Naive thymus-derived CD8-positive, alpha-beta T cell (primary cell): ENCODE results near the gene FAM53C. TPM values are rescaled to one million over a fixed set of nuclear protein-coding genes. Genes with fewer than 3 reads are reported as not detected.

Experiments
- ATAC-seq, 2 donors: fragments of 150-1000 bp; cut with Tn5 transposase in 1 of 2; sonication (Bioruptor Pico), chemical (Tn5 transposase) in 1 of 2; 1 replicate in 1 of 2; 2 replicates in 1 of 2; pipeline ENCODE4 v1.10.0; 2021; ENCODE audit warnings: mild to moderate bottlenecking in 2 of 2, moderate library complexity in 2 of 2
- POLR2A ChIA-PET: fragments of 350-600 bp; sonication (Branson Sonifier 250); formaldehyde crosslinking; loops from one replicate; lab custom pipeline; 2021; ENCODE audit warnings: antibody characterized with exemption; lab: Charles Lee
- DNase-seq, 10 donors: peaks; one replicate each; pipeline versions ENCODE4 v3.0.0 to v3.0.0-alpha.2; 2020 to 2022
- H3K27ac Mint-ChIP-seq, 10 donors: one replicate each; pipeline ENCODE4 v1.8.0; 2020 to 2022; ENCODE audit warnings: mild to moderate bottlenecking in 10 of 10, mixed read lengths in 10 of 10, moderate library complexity in 4 of 10, inconsistent platforms in 1 of 10
- H3K27me3 Mint-ChIP-seq, 5 donors: one replicate each; pipeline ENCODE4 v1.8.0; 2021 to 2022; ENCODE audit warnings: mixed read lengths in 5 of 5
- H3K36me3 Mint-ChIP-seq, 3 donors: one replicate each; pipeline ENCODE4 v1.8.0; 2020 to 2022; ENCODE audit warnings: mixed read lengths in 3 of 3, mild to moderate bottlenecking in 2 of 3, inconsistent platforms in 1 of 3
- H3K4me1 Mint-ChIP-seq, 4 donors: one replicate each; pipeline ENCODE4 v1.8.0; 2021 to 2022; ENCODE audit warnings: mixed read lengths in 4 of 4
- H3K4me3 Mint-ChIP-seq, 10 donors: one replicate each; pipeline ENCODE4 v1.8.0; 2020 to 2022; ENCODE audit warnings: mild to moderate bottlenecking in 10 of 10, mixed read lengths in 10 of 10, moderate library complexity in 6 of 10, inconsistent platforms in 1 of 10
- H3K9me3 Mint-ChIP-seq, 9 donors: one replicate each; pipeline ENCODE4 v1.8.0; 2020 to 2022; ENCODE audit warnings: mixed read lengths in 9 of 9, mild to moderate bottlenecking in 3 of 9, inconsistent platforms in 1 of 9, moderate library complexity in 1 of 9
- polyA plus RNA-seq, 3 donors: library from polyadenylated mRNA; unstranded; fragments of 300-500 nt; fragmentation: Illumina TruSeq; gene quantifications; one replicate each; pipeline ENCODE4 v1.2.3, GENCODE V29; 2021
- total RNA-seq, 8 experiments: library from RNA in 2 of 8; stranded (reverse) in 2 of 8; gene quantifications; one replicate each; pipeline ENCODE4 v1.2.3 and lab custom pipeline; 2021 to 2026

The FAM53C gene
- total and polyA plus RNA-seq, 5 experiments from 2014 or later, result 18.6 to 29.6 (median 22.2) TPM

DNA sequence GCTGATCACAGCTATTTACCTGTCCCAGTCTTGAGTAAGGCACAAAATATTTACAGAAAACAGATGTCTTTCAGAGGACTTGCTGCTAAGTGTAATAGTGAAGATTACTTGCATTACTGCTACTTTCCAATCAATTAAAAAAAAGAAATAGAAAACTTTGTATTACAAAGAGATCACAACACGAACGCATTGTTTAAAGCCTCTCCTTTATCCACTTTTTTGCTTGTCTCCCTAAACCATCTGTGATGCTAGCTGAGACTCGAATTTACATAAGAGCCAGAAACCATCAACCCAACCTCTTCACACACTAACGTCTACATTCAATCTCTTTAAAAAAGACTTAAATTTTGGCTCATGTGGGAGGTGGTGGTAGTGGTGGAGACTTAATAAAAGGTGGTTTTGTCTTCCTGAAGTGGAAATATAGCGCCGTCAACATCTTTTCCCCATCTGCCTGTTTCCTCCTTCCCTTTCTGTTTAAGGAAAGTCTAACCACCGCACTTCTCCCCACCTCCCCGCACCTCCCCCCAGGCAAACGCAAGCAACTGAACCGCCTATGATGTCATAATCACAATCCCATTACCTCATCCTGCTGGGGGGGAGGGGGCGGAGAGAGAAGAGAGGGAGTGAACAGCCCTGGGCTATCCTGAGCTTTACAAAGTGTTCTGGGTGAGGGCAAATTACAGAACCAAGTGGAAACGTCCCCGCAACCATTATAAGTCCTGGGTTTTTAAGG lies 948 bp upstream of the FAM53C start:
- peaks cover 24 to 45% (median 44%) of the 10 kb centered on the region in 4 donors for H3K4me1 Mint-ChIP-seq
- DNase-seq, result peak in 3 of 10 donors; percentile 63 to 90 (median 72)
- H3K36me3 Mint-ChIP-seq, result peaks cover 0 to 15% (median 2%) of the 10 kb centered on the region in 3 donors
- POLR2A ChIA-PET, result interaction anchor here (0.7 to 13.9 kb wide), 10 partner anchors 12 to 238 kb away, joined by 3 to 274 read pairs (median 6); partner anchors contain the start of genes CDC23, EGR1, ETF1 and HSPA9
- peak in 1 of 2 donors; percentile 42 for ATAC-seq
- H3K9me3 Mint-ChIP-seq, result no peaks in the 10 kb centered on the region
- H3K27me3 Mint-ChIP-seq, result no peaks in the 10 kb centered on the region
- peak overlapping the region; percentile 89 to 97 (median 90) for H3K4me3 Mint-ChIP-seq
- H3K27ac Mint-ChIP-seq, result peak overlapping the region; percentile 98 to 100 (median 100)

- H3K4me3 Mint-ChIP-seq, result peak overlapping the region; percentile 89 to 97 (median 92)
- H3K27ac Mint-ChIP-seq, result peak overlapping the region; percentile 87 to 99 (median 94)
- POLR2A ChIA-PET, result interaction anchor here (0.6 to 13.9 kb wide), 13 partner anchors 11 to 585 kb away, joined by 3 to 274 read pairs (median 4); partner anchors contain the start of genes CDC23, EGR1, ETF1 and HNRNPA0
- no peaks in the 10 kb centered on the region for H3K9me3 Mint-ChIP-seq
- peaks cover 22 to 44% (median 41%) of the 10 kb centered on the region in 4 donors for H3K4me1 Mint-ChIP-seq
- ATAC-seq (peak; percentile 1 to 5), DNase-seq (peak in 2 of 10 donors; percentile 16 to 24)
- H3K27me3 Mint-ChIP-seq, result no peaks in the 10 kb centered on the region
- H3K36me3 Mint-ChIP-seq, result peaks cover 0 to 23% (median 2%) of the 10 kb centered on the region in 3 donors
Observed at GRCh38 chr5:138338411-138339090, 485 bp downstream of the FAM53C start.

DNA sequence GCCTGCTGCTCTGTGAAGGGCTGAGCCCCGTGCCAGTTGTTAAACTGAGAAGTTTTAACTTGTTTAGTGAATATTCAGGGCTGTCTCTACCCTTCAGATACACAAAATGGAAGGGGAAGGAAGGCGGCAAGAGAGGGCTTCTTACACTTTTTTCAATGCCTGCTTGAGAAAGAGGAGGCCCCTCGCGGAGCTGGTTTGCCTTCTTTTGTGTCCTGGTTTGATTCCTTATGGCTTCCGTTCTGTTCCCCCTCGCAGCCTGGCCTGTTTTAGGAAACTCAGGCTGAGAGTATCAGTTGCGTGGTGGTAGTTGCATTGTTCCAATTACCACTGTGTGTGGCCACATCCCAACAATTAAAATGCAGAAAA lies 1.0 kb downstream of the FAM53C start:
- H3K4me3 Mint-ChIP-seq, result peak overlapping the region; percentile 89 to 97 (median 92)
- POLR2A ChIA-PET, result interaction anchor here (1.0 to 13.9 kb wide), 4 partner anchors 11 to 954 kb away, joined by 3 to 274 read pairs (median 4); partner anchors contain the start of genes CDC23, HNRNPA0, KDM3B and MATR3
- ATAC-seq (no peak), DNase-seq (peak in 2 of 10 donors; percentile 15 to 21)
- H3K9me3 Mint-ChIP-seq, result no peaks in the 10 kb centered on the region
- peaks cover 0 to 28% (median 2%) of the 10 kb centered on the region in 3 donors for H3K36me3 Mint-ChIP-seq
- peaks cover 22 to 44% (median 41%) of the 10 kb centered on the region in 4 donors for H3K4me1 Mint-ChIP-seq
- H3K27ac Mint-ChIP-seq, result peak overlapping the region; percentile 87 to 99 (median 94)
- no peaks in the 10 kb centered on the region for H3K27me3 Mint-ChIP-seq

DNA sequence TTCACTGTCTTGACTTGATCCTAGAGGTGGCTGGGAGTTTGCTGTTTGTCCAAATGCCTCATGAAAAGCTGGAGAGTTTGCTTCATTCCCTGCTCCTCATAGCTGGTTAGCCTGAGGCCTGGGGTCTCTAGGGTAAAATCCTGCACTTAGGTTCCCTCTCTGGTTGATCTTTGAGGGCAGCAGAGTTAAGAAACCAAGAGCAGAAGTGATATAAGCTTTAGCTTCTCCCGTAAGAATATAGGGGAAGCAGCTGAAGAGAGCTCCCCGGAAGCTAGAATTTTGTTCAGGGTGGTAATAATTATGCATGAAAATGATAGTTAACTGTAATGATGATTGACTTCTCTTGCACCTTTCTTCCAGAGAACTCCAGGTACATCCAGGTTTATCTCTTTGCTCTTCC lies 1.4 kb downstream of the FAM53C start:
- Mint-ChIP-seq H3K36me3 (peaks cover 0 to 32% (median 2%) of the 10 kb centered on the region in 3 donors), H3K4me3 (peak overlapping the region; percentile 89 to 97 (median 92)), H3K27ac (peak overlapping the region; percentile 87 to 99 (median 94)), H3K4me1 (peaks cover 22 to 44% (median 41%) of the 10 kb centered on the region in 4 donors), H3K9me3 (no peaks in the 10 kb centered on the region), H3K27me3 (no peaks in the 10 kb centered on the region)
- ATAC-seq, result no peak
- POLR2A ChIA-PET, result interaction anchor here (1.0 to 13.9 kb wide), 3 partner anchors 11 to 954 kb away, joined by 3 to 274 read pairs (median 4); partner anchors contain the start of genes CDC23, KDM3B and MATR3
- DNase-seq, result no peak

- peak overlapping the region in 9 of 10 donors; percentile 89 to 97 (median 92) for H3K4me3 Mint-ChIP-seq
- H3K36me3 Mint-ChIP-seq, result peaks cover 0 to 38% (median 2%) of the 10 kb centered on the region in 3 donors
- DNase-seq (no peak), ATAC-seq (no peak)
- no peaks in the 10 kb centered on the region for H3K27me3 Mint-ChIP-seq
- peak overlapping the region in 9 of 10 donors; percentile 49 to 96 (median 90) for H3K27ac Mint-ChIP-seq
- peaks cover 22 to 44% (median 41%) of the 10 kb centered on the region in 4 donors for H3K4me1 Mint-ChIP-seq
- POLR2A ChIA-PET, result interaction anchor here (1.0 to 13.9 kb wide), 3 partner anchors 11 to 953 kb away, joined by 3 to 274 read pairs (median 4); partner anchors contain the start of genes CDC23, KDM3B and MATR3
- H3K9me3 Mint-ChIP-seq, result no peaks in the 10 kb centered on the region
Observed at GRCh38 chr5:138340008-138340407, 1.9 kb downstream of the FAM53C start.

DNA sequence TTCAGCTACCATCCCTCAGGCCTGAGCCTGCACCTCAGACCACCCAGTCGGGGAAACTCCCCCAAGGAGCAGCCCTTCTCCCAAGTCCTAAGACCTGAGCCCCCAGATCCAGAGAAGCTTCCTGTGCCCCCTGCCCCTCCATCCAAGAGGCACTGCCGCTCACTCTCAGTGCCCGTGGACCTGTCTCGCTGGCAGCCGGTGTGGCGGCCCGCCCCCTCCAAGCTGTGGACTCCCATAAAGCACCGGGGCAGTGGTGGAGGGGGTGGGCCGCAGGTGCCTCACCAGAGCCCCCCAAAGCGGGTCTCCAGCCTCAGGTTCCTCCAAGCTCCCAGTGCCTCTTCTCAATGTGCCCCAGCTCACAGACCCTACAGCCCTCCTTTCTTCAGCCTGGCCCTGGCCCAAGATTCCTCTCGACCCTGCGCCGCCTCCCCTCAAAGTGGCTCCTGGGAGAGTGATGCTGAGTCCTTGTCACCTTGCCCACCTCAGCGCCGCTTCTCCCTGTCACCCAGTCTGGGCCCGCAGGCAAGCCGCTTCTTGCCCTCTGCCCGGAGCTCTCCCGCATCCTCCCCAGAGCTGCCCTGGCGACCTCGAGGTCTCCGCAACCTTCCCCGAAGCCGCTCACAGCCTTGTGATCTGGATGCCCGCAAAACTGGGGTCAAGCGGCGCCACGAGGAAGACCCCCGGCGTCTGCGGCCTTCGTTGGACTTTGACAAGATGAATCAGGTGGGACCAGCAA lies 7.0 kb downstream of the FAM53C start:
- Mint-ChIP-seq H3K4me1 (peaks cover 11 to 20% (median 19%) of the 10 kb centered on the region in 4 donors), H3K27ac (no peak overlapping the region), H3K36me3 (peaks cover 0 to 73% (median 17%) of the 10 kb centered on the region in 3 donors), H3K9me3 (no peaks in the 10 kb centered on the region), H3K27me3 (no peaks in the 10 kb centered on the region), H3K4me3 (no peak overlapping the region)
- ATAC-seq (no peak), DNase-seq (no peak)
- POLR2A ChIA-PET, result interaction anchor here (10.6 kb wide), 1 partner anchor 8 kb away, joined by 274 read pairs; the partner anchor contains the start of genes CDC25C and FAM53C

- Mint-ChIP-seq H3K27ac (peak overlapping the region in 1 of 10 donors; percentile 29), H3K4me3 (no peak overlapping the region), H3K4me1 (peaks cover 6 to 14% (median 12%) of the 10 kb centered on the region in 4 donors), H3K36me3 (peaks cover 0 to 60% (median 14%) of the 10 kb centered on the region in 3 donors), H3K9me3 (peaks cover 0 to 4% (median 0%) of the 10 kb centered on the region in 9 donors), H3K27me3 (no peaks in the 10 kb centered on the region)
- ATAC-seq, result no peak
- POLR2A ChIA-PET, result interaction anchor here (10.6 kb wide), 1 partner anchor 10 kb away, joined by 274 read pairs; the partner anchor contains the start of genes CDC25C and FAM53C
- DNase-seq, result no peak
Observed at GRCh38 chr5:138346889-138347288, 8.8 kb downstream of the FAM53C start.

DNA sequence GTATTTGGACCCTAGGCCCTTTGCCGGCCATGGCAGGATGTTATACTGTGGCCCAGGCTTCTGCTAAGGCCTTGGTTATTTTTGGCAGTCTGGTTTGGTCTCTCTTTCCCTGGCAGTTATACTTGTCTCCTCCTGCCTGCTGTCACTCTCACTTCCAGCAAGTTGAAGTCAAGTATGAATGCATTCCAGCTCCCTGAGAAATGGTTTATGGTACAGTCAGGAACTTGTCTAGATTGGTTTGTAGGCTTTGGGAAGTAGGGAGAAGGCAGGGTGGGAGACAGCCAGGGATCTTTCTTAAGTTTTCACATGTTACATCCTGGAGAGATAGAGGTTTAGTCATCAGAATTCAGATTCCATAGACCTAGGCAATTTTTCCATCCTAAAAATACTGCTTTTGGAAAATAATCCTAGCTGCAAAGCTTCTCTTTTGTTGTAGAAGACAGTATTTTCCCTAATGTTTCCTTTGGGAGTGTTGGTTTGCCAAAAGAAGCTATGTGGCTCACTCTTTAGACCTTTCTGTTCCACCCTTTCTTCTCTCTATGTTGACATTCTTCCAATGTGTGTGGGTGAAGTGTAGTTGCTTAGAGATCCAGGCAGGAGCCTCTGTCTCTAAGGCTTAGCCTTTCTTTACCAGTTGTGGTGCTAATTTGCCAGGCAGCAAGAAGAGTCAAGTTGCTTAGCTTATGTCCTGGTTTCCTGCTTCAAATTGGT lies 11.9 kb downstream of the FAM53C start:
- DNase-seq, result no peak
- ATAC-seq, result no peak
- peaks cover 0 to 35% (median 14%) of the 10 kb centered on the region in 3 donors for H3K36me3 Mint-ChIP-seq
- POLR2A ChIA-PET, result interaction anchor here (10.6 kb wide), 1 partner anchor 13 kb away, joined by 274 read pairs; the partner anchor contains the start of genes CDC25C and FAM53C
- H3K9me3 Mint-ChIP-seq, result peaks cover 0 to 7% (median 0%) of the 10 kb centered on the region in 9 donors
- peak overlapping the region in 6 of 10 donors; percentile 1 to 92 (median 42) for H3K27ac Mint-ChIP-seq
- H3K4me3 Mint-ChIP-seq, result peak overlapping the region in 4 of 10 donors; percentile 12 to 63 (median 38)
- peaks cover 21 to 34% (median 30%) of the 10 kb centered on the region in 4 donors for H3K4me1 Mint-ChIP-seq
- H3K27me3 Mint-ChIP-seq, result no peaks in the 10 kb centered on the region

- DNase-seq (no peak), ATAC-seq (no peak)
- Mint-ChIP-seq H3K9me3 (peaks cover 0 to 7% (median 0%) of the 10 kb centered on the region in 9 donors), H3K36me3 (peaks cover 0 to 30% (median 14%) of the 10 kb centered on the region in 3 donors), H3K4me3 (peak overlapping the region in 5 of 10 donors; percentile 12 to 63 (median 33)), H3K27me3 (no peaks in the 10 kb centered on the region), H3K4me1 (peaks cover 24 to 39% (median 35%) of the 10 kb centered on the region in 4 donors), H3K27ac (peak overlapping the region in 6 of 10 donors; percentile 5 to 92 (median 42))
- POLR2A ChIA-PET, result interaction anchor here (10.6 kb wide), 1 partner anchor 14 kb away, joined by 274 read pairs; the partner anchor contains the start of genes CDC25C and FAM53C
Observed at GRCh38 chr5:138350563-138350890, 12.5 kb downstream of the FAM53C start.

DNA sequence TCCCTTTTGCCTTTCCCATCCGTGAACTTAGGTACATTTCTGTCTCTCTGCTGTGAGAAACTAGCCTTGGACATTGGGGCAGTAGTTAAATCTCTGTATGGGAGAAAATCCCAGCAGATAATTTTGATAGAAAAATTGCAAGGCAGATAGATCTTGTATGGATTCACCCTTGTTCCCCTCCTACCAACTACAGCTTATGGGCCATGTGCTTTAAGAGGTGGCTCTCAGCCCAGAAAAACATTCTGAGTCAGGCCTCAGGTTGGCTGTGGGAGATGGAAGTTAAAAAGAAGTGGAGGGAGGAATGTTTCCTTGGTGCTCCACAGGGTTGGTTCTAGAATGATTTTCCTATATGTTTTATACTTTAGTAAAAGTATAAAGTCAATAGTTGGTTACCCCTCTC lies 13.0 kb downstream of the FAM53C start:
- Mint-ChIP-seq H3K27me3 (no peaks in the 10 kb centered on the region), H3K4me1 (peaks cover 27 to 44% (median 41%) of the 10 kb centered on the region in 4 donors), H3K4me3 (peak overlapping the region in 3 of 10 donors; percentile 33 to 86 (median 74)), H3K27ac (peak overlapping the region in 3 of 10 donors; percentile 17 to 88 (median 51)), H3K36me3 (peaks cover 0 to 25% (median 9%) of the 10 kb centered on the region in 3 donors), H3K9me3 (peaks cover 0 to 7% (median 0%) of the 10 kb centered on the region in 9 donors)
- POLR2A ChIA-PET, result interaction anchor here (10.6 kb wide), 1 partner anchor 14 kb away, joined by 274 read pairs; the partner anchor contains the start of genes CDC25C and FAM53C
- DNase-seq (no peak), ATAC-seq (no peak)
